Stimulated activated CD4-positive, alpha-beta T cell treated with anti-CD3 and anti-CD28 coated beads, TNF-alpha, amount 100 ng/mL, for 1 hour (primary cell): Measurements from ENCODE around the gene STIM2.
"Not testable (repeated sequence)": the region's sequence is repeated elsewhere in the genome, so short reads cannot be mapped to it uniquely, and the experiment has no call there.

ENCODE experiments used
- DNase-seq, 3 donors: peaks; one replicate each; pipeline ENCODE4 v3.0.0-alpha.2; 2020; ENCODE audit warnings: low read depth in 3 of 3, low spot score in 1 of 3

The STIM2 gene

DNA sequence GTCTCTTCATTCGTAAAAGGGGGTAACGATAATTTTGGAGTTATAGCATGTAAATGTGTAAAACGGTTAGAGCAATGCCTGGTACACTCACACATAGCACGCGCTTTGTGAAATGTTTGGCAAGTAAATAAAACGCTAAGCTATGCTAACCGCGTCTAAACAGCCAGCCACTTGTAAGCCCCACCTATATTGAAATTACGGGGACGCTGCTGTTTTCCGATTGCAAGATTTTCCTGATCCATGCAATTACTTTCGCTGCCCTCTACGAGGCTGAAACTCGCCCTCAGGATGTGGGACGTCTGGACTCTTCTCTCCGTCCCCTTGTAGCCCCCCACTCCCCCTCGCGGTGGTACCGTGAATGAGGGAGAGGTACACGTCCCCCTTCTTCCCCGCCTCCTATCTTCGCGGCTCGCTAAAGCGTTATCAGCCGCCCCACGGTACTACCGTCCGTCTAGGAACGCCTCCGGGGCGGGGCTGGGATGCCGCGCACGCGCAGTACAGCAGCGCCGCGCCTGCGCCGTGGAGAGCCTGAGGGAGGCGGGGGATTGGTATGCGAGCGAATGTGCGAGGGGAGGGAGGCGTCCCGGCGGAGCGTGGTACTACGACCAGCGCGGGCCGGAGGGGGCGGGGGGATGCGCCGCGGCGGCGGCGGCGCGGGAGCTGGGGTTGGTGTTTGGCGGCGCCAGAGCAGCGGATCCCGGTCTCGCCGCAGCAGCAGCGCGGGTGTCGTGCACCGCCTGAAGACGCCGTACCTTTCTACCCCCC lies at the start of gene STIM2:
Gene STIM2 (plus strand): TSS at position 685 of the 765 bp plus-strand sequence.
- peak; percentile 95 to 99 (median 99) for DNase-seq

DNA sequence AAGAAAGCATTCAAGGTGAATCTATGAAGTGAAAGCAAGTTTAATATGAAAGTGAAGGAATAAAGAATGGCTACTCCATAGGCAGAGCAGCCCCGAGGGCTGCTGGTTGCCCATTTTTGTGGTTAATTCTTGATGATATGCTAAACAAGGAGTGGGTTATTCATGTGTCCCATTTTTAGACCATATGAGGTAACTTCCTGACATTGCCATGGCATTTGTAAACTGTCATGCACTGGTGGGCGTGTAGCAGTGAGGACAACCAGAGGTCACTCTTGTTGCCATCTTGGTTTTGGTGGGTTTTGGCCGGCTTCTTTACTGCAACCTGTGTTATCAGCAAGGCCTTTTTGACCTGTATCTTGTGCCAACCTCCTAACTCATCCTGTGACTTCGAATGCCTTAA lies 49.1 kb upstream of the STIM2 start:
- not testable (repeated sequence) for DNase-seq

DNA sequence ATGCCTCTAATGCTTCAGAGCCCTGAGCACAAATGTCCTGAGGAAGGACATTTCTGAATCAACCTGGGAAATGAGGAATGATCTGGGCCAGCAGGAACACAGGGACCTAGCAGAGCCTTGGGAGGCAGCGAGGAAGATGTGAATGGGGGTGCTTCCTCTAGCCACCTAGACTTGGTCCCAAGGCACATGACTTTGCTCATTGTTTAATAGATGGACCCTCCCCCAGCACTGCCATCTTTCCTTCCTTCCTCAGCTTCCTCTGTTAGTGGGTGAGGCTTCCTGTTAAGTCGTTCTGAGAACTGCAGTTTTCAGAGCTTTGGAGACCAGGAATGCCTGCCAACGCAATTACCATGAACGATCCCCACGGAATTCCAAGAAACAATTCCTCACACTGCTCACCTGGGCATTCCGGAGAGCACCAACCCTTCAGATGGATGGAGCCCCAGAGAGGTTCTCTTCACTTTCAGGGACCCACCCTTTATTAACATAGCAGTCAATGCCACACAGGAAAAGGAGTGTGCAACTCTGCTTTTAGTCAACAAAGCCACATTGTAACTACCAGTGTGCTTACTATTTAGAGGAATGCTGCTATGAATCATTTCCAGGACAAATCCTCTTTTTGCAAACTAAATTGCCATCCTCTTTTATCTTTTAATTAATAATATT lies 48.5 kb upstream of the STIM2 start:
- no peak for DNase-seq

DNA sequence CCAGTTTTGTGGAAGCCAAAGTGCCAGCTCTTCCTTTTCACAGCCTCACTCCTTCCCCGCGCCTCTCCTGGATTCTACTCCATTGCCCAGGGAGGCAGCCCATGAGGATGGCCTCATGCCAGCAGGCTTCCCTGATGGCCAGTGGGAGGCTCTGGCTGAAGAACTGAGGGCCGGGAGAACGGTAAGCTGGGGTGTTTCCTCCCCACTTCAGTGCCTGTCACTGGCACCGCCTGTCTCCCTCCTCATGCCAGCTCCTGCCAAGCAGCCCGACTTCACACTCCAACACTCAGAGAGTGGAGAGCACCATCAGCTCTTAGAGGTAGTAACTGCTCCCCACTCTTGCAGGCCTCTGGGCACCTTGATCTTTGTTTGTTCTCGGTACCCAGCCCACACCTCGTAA lies 46.9 kb upstream of the STIM2 start:
- DNase-seq: no peak

DNA sequence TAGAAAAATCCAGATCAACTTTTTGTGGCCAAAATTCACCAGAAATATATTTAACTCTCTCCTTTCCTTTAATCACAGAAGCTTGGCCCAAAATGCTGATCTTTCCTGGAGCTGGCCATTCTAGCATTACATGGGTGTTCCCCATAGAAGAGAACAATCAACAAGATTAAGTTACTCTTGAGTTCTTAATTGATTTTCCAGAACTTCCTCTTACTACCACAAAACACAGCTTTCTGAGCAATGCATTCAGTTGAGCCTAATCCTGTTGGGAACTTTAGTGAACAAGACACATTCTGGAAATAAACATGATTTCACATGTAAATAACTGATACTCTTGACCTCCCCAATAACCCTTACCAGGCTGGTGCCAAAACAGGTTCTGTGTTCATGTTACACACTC lies 45.4 kb upstream of the STIM2 start:
- DNase-seq: no peak

DNA sequence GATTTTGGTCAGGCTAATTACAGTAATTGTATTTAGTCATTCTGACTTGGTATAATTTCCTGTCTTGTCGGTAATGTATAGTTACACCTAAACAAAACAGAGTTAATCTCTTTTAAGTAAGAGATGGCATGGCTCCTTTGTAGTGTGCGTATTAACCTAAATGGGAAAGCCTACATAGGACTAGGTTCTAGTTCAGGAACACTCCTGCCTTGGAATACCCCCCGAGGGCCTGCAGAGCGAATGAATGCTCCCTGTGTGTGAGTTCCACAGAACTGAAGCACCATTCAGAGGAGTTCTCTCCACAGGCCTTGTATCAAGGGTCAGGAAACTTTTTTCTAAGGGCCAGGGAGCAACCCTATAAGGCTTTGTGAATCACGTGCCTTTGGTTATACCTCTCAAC lies 44.9 kb upstream of the STIM2 start:
- no peak for DNase-seq

DNA sequence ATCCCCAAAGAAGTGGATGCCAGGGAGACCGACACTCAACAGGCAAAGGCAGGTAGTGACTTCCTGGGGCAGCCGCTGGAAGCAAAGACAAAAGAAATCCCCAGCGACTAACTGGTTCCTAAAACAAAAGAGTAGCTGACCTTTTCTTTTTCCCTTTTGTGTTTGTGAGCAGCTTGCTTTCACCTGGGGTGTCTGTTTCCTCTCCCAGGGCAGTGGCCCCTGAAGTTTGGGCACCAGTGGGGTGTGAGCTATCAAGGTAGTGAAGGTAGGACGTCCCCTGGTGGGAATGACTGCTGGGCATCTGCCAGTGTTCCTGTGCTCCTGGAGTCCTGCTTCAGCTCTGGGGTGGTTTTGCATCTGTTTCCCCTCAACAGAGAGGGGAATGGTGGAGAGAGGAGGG lies 41.6 kb upstream of the STIM2 start:
- DNase-seq: no peak

DNA sequence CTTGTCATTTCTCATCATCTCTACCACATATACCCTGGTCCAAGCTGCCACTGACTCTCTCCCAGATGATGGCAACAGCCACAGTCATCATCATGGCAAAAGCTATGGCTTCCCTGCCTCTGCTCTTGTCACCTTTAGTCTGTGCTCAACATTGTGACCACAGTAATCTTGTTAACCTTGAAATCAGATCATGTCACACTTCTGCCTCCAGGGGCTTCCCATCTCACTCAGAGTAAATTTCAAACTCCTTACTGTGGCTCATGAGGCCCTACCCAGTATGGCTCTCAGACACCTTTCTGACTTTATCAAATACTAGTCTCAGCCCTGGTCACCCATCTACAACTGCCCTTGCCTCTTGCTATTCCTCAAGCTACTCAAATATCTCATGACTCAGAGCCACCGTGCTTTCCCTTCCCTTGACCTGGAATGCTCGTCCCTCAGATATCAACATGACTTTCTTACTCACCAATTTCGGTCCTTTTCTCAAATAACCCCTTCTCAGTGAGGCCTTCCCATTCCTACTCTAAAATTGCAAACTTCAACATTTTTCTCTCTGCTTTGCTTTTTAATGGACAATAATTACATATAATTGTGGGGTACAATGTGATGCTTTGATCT lies 41.1 kb upstream of the STIM2 start:
- no peak for DNase-seq

DNA sequence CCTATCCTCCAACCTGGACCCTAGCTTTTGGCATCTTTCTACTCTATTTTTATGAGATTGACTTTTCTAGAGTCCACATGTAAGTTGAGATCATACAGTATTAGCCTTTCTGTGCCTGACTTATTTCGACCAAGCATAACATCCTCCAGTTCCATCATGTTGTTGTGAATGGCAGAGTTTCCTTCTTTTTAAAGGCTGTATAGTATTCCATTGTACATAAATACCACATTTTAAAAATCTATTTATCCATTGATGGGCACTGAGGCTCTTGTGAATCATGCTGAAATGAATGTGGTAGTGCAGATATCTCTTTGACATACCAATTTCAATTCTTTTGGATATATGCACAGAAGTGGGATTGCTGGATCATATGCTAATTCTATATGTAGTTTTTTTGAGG lies 40.3 kb upstream of the STIM2 start:
- no peak for DNase-seq

DNA sequence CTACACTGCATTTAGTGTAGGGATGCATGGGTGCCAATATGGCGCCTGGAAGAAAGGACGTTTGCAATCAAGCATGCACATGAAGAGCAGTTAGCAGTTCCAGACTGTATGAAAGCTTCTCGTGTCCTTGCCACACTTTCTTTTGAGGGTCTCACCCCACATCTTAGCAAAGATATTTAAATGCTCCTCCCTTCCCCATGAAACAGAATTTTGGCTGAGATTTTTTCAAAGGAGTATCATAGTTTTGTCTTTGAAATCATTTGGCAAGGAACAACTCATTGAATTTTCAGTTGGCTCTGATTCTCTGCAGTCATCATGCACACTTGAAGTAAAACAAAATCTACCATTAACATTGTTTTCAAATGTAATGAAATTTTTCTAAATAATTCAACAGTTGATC lies 39.6 kb upstream of the STIM2 start:
- DNase-seq: no peak

DNA sequence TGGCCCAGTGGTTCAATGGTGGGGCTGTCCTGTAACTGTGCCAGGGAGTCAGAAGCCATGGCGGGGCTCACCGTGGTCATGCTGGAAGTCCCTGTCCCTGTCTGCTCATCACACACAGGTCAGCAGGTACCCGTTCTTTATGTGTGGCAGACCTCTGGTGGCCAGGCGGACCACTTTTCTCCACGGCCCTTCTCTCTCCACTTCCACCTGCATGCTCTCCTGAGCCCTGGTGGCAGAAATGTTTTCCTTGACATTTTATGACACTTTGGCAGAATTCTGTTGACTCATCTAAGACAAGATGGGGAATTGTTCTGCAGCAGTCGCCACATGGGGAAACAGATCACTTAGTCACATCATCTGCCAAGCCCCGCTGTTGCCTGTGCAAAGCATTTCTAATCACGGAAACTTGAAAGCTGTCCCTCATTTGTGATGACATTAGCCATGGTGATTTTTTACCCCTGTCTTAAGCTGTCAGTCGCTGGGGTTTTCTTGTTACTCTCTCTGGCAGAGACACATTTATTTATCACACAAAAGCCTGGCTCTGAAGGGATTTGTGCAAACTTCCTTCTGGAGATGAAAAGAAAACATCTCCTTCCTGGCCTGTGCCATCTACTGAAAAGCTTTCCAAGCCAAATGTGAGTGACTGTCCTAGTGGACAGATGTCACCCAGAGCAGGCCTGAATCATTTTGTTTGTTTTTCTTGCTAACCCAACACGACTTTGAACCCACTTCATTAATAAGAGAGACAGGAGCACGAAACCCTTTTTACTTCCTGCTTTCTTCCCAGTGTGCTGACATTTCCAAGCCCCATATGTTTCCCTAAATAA lies 38.8 kb upstream of the STIM2 start:
- no peak for DNase-seq

DNA sequence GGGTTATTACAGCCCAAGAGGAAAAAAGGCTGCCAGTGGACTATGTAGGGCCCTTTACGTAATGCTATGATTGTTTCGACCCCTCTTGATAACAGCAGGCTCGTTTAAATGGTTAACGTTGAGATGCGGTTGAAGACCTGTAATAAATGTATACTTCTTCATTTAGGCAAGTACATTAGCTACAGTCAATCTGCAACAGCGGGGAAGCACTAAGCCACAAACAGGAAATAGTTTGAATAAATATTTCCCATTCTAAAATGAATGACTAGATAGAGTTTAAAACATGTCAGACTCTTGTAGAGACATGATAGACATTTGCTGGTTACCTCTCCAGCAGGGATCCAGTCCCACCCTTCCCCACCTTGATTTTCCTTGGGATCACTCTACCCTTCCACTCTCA lies 38.1 kb upstream of the STIM2 start:
- DNase-seq: no peak

DNA sequence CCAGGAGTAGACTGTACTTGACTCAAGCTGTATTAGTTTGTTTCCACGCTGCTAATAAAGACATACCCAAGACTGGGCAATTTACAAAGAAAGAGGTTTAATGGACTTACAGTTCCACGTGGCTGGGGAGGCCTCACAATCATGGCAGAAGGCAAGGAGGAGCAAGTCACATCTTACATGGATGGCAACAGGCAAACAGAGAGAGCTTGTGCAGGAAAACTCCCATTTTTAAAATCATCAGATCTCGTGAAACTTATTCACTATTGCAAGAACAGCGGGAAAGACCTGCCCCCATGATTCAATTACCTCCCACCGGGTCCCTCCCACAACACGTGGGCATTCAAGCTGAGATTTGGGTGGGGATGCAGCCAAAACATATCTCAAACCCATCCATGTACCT lies 37.7 kb upstream of the STIM2 start:
- not testable (repeated sequence) for DNase-seq

DNA sequence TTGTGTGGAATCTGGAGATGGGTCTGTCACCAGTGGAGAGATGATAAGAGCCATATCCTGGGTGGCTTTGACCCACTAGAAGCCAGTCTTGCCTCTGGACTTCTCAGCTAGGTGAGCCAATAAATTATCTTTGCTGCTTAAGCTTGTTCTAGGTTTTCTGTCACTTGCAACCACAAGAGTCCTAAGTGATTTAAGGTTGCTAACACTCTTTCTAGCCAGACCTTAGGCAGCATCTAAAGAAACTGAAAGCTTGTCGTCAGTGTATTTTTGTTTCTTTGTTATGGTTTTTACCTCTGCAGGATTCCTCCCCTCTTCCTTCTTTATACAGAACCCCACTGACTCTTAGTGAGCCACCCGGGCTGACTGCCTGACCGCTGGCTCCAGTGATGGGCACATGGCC lies 37.1 kb upstream of the STIM2 start:
- no peak for DNase-seq

DNA sequence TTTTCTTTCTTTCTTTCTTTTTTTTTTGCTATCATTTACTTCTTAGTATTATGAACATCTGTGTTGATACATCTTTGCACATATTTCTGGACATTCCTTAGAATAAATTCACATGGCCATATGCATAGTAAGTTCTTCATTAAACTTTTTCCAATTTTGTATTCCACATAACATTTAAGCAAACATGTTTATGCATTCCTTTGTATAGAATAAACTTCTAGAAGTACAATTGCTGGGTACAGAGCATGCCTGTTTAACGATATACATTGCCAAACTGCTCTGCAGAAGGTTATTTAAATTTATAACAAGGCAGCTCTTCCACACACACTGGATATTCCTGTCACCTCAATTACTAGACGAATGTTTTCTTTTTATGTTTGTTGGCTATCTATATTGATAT lies 36.0 kb upstream of the STIM2 start:
- no peak for DNase-seq

DNA sequence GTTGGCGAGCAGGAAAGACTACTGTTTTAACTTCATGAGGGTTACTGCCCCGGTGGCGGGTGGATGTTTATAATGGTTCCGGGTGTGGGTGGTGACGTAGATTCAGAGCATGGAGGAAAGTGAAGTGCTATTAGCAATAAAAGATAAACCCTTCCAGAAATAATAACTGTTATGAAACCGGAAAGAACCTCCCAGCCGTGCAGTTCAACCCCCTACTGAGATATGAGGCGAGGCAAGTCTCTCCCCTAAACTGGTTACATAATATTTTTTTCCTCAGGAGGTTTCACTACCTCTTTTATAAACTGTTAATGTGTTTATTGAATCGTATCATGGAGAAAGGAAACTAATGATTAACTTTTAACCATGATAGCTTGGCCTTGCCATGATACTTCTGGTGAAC lies 33.9 kb upstream of the STIM2 start:
- DNase-seq: no peak

DNA sequence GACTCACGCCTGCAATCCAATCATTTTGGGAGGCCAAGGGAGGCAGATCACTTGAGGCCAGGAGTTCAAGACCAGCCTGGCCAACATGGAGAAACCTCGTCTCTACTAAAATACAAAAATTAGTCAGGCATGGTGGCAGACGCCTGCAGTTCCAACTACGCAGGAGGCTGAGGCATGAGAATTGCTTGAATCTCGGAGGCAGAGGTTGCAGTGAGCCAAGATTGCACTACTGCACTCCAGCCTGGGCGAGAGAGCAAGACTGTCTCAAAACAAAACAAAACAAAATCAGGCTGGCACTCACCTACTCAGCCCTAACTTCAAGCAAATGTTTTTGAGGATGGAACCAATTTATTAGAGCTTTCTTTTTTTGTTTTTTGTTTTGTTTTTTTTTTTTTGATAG lies 33.3 kb upstream of the STIM2 start:
- DNase-seq: not testable (repeated sequence)

DNA sequence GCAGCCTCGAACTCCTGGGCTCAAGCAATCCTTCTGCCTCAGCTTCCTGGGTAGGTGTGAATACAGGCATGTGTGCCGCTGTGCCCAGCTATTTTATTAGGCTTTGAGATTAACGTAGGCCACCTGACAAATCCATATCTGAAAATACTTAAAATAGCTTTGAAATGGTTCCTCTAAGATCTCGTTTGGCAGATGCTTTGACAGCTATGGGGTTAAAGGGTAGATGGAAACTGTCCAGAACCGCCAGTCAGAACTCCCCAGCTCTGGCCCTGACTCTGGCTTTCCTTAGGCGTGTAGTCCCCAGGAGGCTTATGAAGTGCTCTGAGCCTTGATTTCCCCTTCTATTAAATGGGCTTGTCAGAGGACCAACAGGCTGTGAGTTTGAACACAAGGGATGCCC lies 32.8 kb upstream of the STIM2 start:
- DNase-seq: no peak

DNA sequence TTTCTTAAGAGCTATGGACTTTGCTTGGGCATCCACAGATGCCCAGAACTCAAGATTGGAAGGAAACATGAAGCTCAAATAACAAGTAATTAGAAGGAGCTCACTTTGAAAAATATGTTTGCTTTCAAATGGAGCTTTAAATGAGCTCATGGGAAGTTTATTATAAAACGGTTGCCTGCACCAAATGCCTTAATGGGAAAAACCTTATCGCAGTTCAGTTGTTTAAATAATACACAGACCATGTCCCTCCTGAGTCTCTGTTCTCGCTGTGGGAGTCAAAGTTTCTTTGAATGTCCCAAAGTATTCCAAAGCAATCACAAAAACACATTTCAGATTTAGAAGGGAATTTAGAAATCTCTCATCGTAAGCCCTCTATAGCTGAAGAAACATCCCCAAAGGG lies 31.6 kb upstream of the STIM2 start:
- DNase-seq: no peak

DNA sequence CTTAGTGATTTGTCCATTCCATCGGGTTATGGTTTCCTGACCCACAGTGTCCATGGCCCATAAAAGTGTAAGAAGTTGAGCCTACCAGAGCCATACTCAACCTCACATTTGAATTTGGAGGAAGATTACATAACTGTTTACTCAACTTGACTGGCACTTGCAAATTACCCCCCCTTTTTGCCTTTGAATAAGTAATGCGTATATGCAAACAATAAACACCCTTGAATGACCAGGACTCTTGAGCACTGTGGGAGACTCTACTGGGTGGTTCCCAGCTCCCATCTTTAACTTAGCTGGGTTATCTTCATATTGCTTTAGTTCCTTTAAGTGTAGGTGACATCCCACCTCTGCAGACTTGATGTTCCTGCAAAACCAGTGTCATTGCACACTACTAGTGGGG lies 30.6 kb upstream of the STIM2 start:
- DNase-seq: no peak

DNA sequence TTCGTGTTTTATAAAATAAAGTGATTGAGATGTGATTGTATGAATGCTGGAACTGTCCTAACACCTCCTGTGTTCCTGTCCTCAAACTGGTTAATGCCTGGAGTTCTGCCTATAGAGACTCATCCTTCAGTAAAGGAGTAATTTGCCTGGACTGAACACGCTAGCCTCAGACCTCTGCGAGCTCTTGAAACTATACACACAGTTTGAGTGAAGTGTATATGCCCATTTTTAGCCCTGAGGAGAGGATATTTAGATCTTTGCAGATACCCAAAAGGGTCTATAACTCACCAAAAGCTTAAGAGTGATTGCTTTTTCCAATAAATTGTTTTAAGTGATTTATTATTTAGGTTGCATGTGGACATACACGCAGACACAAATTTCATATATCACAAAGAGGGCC lies 29.9 kb upstream of the STIM2 start:
- no peak for DNase-seq

DNA sequence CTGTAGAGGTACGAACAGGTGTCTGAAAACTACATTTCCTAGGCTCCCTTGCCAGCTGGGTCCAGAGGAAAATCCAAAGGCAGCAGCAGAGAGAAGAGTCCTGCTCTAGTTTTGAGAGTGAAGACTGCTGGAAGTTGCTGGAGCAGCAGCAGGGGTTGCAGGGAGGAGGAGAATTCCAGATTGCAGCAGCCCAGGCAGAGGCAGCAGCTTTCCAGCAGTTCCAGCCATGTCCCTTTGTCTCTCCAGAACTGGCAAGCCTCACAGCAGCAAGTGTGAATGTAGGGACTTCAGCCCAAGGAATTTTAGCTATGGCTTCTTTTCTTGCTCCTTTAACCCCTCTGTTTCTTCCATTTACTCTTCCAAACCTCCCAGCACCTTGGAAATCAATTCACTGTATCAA lies 24.1 kb upstream of the STIM2 start:
- DNase-seq: no peak
